WERI-Rb-1 (cell line): ENCODE results near the gene PRKAG3.

Source experiments
- DNase-seq: peaks from one replicate; pipeline ENCODE4 v3.0.0-alpha.2; 2020
- H3K27ac ChIP-seq: fragments of 250-450 bp; sonication (Bioruptor Pico); 2 replicates; pipeline ENCODE4 v1.5.1; 2020; ENCODE audit warnings: mild to moderate bottlenecking, moderate library complexity
- H3K27me3 ChIP-seq: fragments of 250-450 bp; sonication (Bioruptor Pico); 2 replicates; pipeline ENCODE4 v1.5.1; 2021; ENCODE audit warnings: mild to moderate bottlenecking, low read depth, moderate library complexity; ENCODE audit not compliant: insufficient read depth, severe bottlenecking
- H3K36me3 ChIP-seq: fragments of 250-450 bp; sonication (Bioruptor Pico); 2 replicates; pipeline ENCODE4 v1.5.1; 2020; ENCODE audit warnings: mild to moderate bottlenecking, moderate library complexity
- H3K4me3 ChIP-seq: 2 replicates; pipeline ENCODE4 v1.5.1; 2011; ENCODE audit warnings: low read depth, mild to moderate bottlenecking, control low read depth, low read length
- H3K9me3 ChIP-seq: fragments of 250-450 bp; sonication (Bioruptor Pico); 2 replicates; pipeline ENCODE4 v1.5.1; 2021; ENCODE audit warnings: mild to moderate bottlenecking, moderate library complexity; ENCODE audit not compliant: severe bottlenecking
- TF ChIP-seq, protein P1 (sequence below): IDR thresholded peaks from 2 replicates; pipeline ENCODE4 v1.5.1; 2011; ENCODE audit warnings: low read depth, mild to moderate bottlenecking, control low read depth, inconsistent platforms, low read length

Gene PRKAG3

DNA sequence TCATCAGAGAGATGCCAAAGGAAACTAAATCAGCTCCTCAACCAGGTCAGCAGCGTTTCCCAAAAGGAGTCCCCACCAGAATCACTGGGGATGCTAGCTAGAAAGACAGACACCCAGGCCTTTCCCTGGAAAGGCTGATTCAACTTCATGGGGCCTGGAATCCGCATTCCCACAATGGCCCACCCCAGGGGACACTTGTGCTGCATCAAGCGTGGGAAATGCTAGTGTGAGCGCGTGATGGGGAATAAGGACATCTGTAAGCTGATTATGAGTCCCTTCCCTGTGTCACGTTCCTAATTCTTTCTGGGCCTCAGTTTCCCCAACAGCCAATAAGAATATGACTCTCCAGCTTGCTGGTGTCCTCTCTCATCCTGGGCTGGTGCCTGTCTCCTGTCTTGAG is 46.9 kb upstream of the PRKAG3 start:
- H3K9me3 ChIP-seq: no peaks in the 10 kb centered on the region
- no peak overlapping the region for H3K4me3 ChIP-seq
- TF ChIP-seq, protein P1, sequence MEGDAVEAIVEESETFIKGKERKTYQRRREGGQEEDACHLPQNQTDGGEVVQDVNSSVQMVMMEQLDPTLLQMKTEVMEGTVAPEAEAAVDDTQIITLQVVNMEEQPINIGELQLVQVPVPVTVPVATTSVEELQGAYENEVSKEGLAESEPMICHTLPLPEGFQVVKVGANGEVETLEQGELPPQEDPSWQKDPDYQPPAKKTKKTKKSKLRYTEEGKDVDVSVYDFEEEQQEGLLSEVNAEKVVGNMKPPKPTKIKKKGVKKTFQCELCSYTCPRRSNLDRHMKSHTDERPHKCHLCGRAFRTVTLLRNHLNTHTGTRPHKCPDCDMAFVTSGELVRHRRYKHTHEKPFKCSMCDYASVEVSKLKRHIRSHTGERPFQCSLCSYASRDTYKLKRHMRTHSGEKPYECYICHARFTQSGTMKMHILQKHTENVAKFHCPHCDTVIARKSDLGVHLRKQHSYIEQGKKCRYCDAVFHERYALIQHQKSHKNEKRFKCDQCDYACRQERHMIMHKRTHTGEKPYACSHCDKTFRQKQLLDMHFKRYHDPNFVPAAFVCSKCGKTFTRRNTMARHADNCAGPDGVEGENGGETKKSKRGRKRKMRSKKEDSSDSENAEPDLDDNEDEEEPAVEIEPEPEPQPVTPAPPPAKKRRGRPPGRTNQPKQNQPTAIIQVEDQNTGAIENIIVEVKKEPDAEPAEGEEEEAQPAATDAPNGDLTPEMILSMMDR: no peak
- no peaks in the 10 kb centered on the region for H3K36me3 ChIP-seq
- DNase-seq: no peak
- no peaks in the 10 kb centered on the region for H3K27me3 ChIP-seq
- H3K27ac ChIP-seq: peak overlapping the region; percentile 85

DNA sequence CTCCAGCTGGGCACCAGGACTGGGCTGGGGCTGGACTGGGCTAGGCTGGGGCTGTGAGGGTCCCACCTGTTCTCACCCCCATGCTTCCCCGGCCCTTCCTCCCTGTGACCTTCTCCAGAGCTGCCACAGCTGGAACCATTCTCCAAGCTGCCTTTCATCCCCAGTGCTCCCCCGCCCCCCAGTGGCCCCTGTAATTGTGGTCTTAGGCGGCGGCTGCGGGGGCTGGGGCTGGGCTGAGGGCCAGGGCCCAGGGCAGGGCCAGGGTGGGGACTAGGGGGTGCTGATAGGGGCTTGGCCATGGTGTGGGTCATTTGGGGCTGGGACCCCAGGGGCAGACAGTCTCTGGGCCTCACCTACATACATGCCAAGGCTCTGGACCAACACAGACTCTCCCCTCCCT is 46.3 kb upstream of the PRKAG3 start:
- Histone ChIP-seq H3K36me3 (no peaks in the 10 kb centered on the region), H3K4me3 (no peak overlapping the region), H3K9me3 (no peaks in the 10 kb centered on the region), H3K27ac (peak overlapping the region; percentile 85), H3K27me3 (no peaks in the 10 kb centered on the region)
- DNase-seq: no peak
- TF ChIP-seq, protein P1: no peak

DNA sequence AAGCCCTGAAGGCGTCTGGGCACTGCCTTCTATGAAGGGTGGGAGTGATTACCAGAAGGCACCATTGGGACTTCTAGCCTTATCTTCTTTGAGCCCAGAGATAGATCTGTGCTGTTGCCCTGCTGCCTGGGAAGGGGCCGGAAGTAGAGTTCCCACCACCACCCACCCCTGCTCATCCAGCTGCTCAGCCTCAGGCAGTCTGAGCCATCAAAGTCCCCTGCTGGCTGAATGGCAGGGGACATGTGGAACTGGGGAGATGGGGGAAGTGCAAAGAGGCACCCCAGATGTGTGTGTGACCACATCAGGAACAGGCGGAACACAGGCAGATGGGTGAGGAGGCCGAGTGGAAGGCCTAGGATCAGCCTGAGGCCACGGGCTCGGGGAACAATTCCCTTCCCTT is 45.7 kb upstream of the PRKAG3 start:
- no peaks in the 10 kb centered on the region for H3K9me3 ChIP-seq
- no peaks in the 10 kb centered on the region for H3K36me3 ChIP-seq
- no peak overlapping the region for H3K4me3 ChIP-seq
- no peak for DNase-seq
- peak overlapping the region; percentile 85 for H3K27ac ChIP-seq
- no peaks in the 10 kb centered on the region for H3K27me3 ChIP-seq
- TF ChIP-seq, protein P1: no peak

DNA sequence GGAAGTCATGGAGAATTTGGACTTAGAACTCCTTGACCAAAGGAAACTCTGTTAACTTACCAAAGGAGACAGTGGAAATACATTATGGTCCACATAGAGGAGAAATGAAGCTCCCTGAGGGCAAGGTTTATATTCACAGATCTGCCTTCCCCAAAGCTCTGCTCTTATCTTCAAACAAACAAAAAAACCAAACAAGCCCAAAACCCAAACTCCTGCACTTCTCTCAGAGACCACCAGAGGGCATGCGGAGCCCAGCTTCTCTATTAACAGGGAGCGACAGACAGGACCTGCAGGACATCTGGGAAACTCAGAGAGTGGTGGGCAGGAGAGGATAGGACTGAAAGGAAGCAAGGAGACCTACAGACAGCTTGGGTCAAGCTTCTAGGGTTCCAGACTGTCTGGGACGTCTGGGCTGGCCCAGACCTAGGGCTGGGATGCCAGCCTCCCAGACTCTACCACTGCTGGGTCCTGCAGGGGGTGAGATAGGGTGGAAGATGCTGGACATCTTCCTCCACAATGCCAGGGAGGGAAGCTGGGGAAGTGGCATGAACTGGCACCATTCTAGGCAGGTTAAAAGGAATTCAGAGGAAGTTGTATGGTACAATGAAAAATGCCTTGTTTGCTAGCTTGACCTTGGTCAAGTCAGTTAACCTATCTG is 45.1 kb upstream of the PRKAG3 start:
- peak; percentile 79 for DNase-seq
- H3K27ac ChIP-seq: peak overlapping the region; percentile 85
- no peaks in the 10 kb centered on the region for H3K36me3 ChIP-seq
- no peak overlapping the region for H3K4me3 ChIP-seq
- TF ChIP-seq, protein P1: peak; percentile 88
- H3K27me3 ChIP-seq: no peaks in the 10 kb centered on the region
- H3K9me3 ChIP-seq: no peaks in the 10 kb centered on the region

DNA sequence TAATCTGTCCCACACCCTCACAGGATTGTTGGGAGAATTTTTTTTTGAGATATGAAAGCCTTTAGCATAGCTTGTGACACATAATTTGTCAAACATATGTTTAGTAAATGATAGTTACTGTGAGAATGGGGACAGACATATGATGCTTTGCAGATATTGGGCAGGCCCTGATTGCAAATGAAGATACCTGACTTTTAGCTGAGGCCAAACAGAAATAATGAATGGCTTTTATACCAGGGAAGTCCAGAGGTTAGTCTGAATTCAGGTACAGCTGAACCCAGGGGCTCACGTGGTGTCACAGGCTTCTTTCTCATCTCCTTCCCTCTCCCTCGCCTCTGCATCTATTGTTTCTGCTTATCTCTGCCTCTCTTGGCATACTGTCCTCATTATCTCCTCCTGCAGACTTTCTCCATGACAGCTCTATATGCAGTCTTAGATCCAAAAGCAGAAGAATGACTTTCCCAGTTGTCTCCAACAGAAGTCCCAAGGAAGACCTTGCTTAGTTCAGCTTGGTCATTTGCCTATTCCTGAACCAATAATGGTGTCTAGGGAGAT is 44.2 kb upstream of the PRKAG3 start:
- no peak overlapping the region for H3K4me3 ChIP-seq
- no peaks in the 10 kb centered on the region for H3K27me3 ChIP-seq
- no peaks in the 10 kb centered on the region for H3K9me3 ChIP-seq
- H3K36me3 ChIP-seq: no peaks in the 10 kb centered on the region
- no peak for DNase-seq
- TF ChIP-seq, protein P1: no peak
- H3K27ac ChIP-seq: no peak overlapping the region
